ENCODE data around the gene IFNA5.

The IFNA5 gene

GRCh38 chr9:21286659-21287058 is 18.5 kb downstream of the IFNA5 start:
- Histone ChIP-seq H3K4me1 (ENCODE audit: control insufficient read depth, low read depth, low read length) (no peaks in the 10 kb centered on the region), H3K9me3 (ENCODE audit: control insufficient read depth, low read depth, low read length) (no peaks in the 10 kb centered on the region), H3K27me3 (ENCODE audit: control insufficient read depth, insufficient read depth, low read length) (no peaks in the 10 kb centered on the region), H3K27ac (ENCODE audit: low read length) (no peak overlapping the region), H3K9ac (ENCODE audit: low read length) (no peak overlapping the region), H3K4me3 (ENCODE audit: low read length) (no peak overlapping the region), H3K36me3 (ENCODE audit: control insufficient read depth, low read depth, low read length) (no peaks in the 10 kb centered on the region)

- no peaks in the 10 kb centered on the region for H3K4me1 ChIP-seq (ENCODE audit: control insufficient read depth, low read depth, low read length)
- no peaks in the 10 kb centered on the region for H3K27me3 ChIP-seq (ENCODE audit: control insufficient read depth, insufficient read depth, low read length)
- no peaks in the 10 kb centered on the region for H3K9me3 ChIP-seq (ENCODE audit: control insufficient read depth, low read depth, low read length)
- no peak overlapping the region for H3K27ac ChIP-seq (ENCODE audit: low read length)
- H3K4me3 ChIP-seq (ENCODE audit: low read length): no peak overlapping the region
- H3K9ac ChIP-seq (ENCODE audit: low read length): no peak overlapping the region
- no peaks in the 10 kb centered on the region for H3K36me3 ChIP-seq (ENCODE audit: control insufficient read depth, low read depth, low read length)
These were observed 19.0 kb downstream of the IFNA5 start for GRCh38 chr9:21286099-21286498.

- H3K27ac ChIP-seq (ENCODE audit: low read length): no peak overlapping the region
- H3K4me3 ChIP-seq (ENCODE audit: low read length): no peak overlapping the region
- H3K27me3 ChIP-seq (ENCODE audit: control insufficient read depth, insufficient read depth, low read length): no peaks in the 10 kb centered on the region
- no peaks in the 10 kb centered on the region for H3K9me3 ChIP-seq (ENCODE audit: control insufficient read depth, low read depth, low read length)
- H3K36me3 ChIP-seq (ENCODE audit: control insufficient read depth, low read depth, low read length): no peaks in the 10 kb centered on the region
- H3K4me1 ChIP-seq (ENCODE audit: control insufficient read depth, low read depth, low read length): no peaks in the 10 kb centered on the region
- no peak overlapping the region for H3K9ac ChIP-seq (ENCODE audit: low read length)
These were observed 23.8 kb downstream of the IFNA5 start for GRCh38 chr9:21281275-21281674.

GRCh38 chr9:21268347-21268657 is 36.8 kb downstream of the IFNA5 start:
- Histone ChIP-seq H3K9me3 (ENCODE audit: control insufficient read depth, low read depth, low read length) (no peaks in the 10 kb centered on the region), H3K4me3 (ENCODE audit: low read length) (no peak overlapping the region), H3K27ac (ENCODE audit: low read length) (no peak overlapping the region), H3K27me3 (ENCODE audit: control insufficient read depth, insufficient read depth, low read length) (peaks cover 57% of the 10 kb centered on the region), H3K4me1 (ENCODE audit: control insufficient read depth, low read depth, low read length) (no peaks in the 10 kb centered on the region), H3K9ac (ENCODE audit: low read length) (no peak overlapping the region), H3K36me3 (ENCODE audit: control insufficient read depth, low read depth, low read length) (no peaks in the 10 kb centered on the region)

GRCh38 chr9:21267485-21268346 is 37.4 kb downstream of the IFNA5 start:
- H3K9me3 ChIP-seq (ENCODE audit: control insufficient read depth, low read depth, low read length): no peaks in the 10 kb centered on the region
- H3K27ac ChIP-seq (ENCODE audit: low read length): no peak overlapping the region
- H3K27me3 ChIP-seq (ENCODE audit: control insufficient read depth, insufficient read depth, low read length): peaks cover 60% of the 10 kb centered on the region
- H3K4me3 ChIP-seq (ENCODE audit: low read length): no peak overlapping the region
- no peaks in the 10 kb centered on the region for H3K4me1 ChIP-seq (ENCODE audit: control insufficient read depth, low read depth, low read length)
- H3K36me3 ChIP-seq (ENCODE audit: control insufficient read depth, low read depth, low read length): no peaks in the 10 kb centered on the region
- no peak overlapping the region for H3K9ac ChIP-seq (ENCODE audit: low read length)

GRCh38 chr9:21266733-21267484 is 38.2 kb downstream of the IFNA5 start:
- Histone ChIP-seq H3K9me3 (ENCODE audit: control insufficient read depth, low read depth, low read length) (no peaks in the 10 kb centered on the region), H3K9ac (ENCODE audit: low read length) (no peak overlapping the region), H3K4me3 (ENCODE audit: low read length) (no peak overlapping the region), H3K27me3 (ENCODE audit: control insufficient read depth, insufficient read depth, low read length) (peaks cover 68% of the 10 kb centered on the region), H3K27ac (ENCODE audit: low read length) (no peak overlapping the region), H3K4me1 (ENCODE audit: control insufficient read depth, low read depth, low read length) (no peaks in the 10 kb centered on the region), H3K36me3 (ENCODE audit: control insufficient read depth, low read depth, low read length) (no peaks in the 10 kb centered on the region)

GRCh38 chr9:21265421-21266189 is 39.5 kb downstream of the IFNA5 start:
- no peak overlapping the region for H3K27ac ChIP-seq (ENCODE audit: low read length)
- H3K27me3 ChIP-seq (ENCODE audit: control insufficient read depth, insufficient read depth, low read length): peaks cover 70% of the 10 kb centered on the region
- no peaks in the 10 kb centered on the region for H3K36me3 ChIP-seq (ENCODE audit: control insufficient read depth, low read depth, low read length)
- H3K9ac ChIP-seq (ENCODE audit: low read length): no peak overlapping the region
- no peak overlapping the region for H3K4me3 ChIP-seq (ENCODE audit: low read length)
- no peaks in the 10 kb centered on the region for H3K4me1 ChIP-seq (ENCODE audit: control insufficient read depth, low read depth, low read length)
- H3K9me3 ChIP-seq (ENCODE audit: control insufficient read depth, low read depth, low read length): no peaks in the 10 kb centered on the region

- no peaks in the 10 kb centered on the region for H3K36me3 ChIP-seq (ENCODE audit: control insufficient read depth, low read depth, low read length)
- no peaks in the 10 kb centered on the region for H3K27me3 ChIP-seq (ENCODE audit: control insufficient read depth, insufficient read depth, low read length)
- no peak overlapping the region for H3K27ac ChIP-seq (ENCODE audit: low read length)
- H3K4me1 ChIP-seq (ENCODE audit: control insufficient read depth, low read depth, low read length): peaks cover 7% of the 10 kb centered on the region
- H3K9me3 ChIP-seq (ENCODE audit: control insufficient read depth, low read depth, low read length): peaks cover 9% of the 10 kb centered on the region
- H3K4me3 ChIP-seq (ENCODE audit: low read length): no peak overlapping the region
- H3K9ac ChIP-seq (ENCODE audit: low read length): no peak overlapping the region
These were observed 49.4 kb downstream of the IFNA5 start for GRCh38 chr9:21255538-21256212.
